ENCODE measurements around the gene FARP1. TPM values are rescaled to one million over a fixed set of nuclear protein-coding genes. Genes with fewer than 3 reads are reported as not detected.
A peak's percentile ranks its signal among the peaks of the same experiment; 100 is the strongest.

FARP1 gene
- total and polyA plus RNA-seq, 2 experiments from 2014 or later, result 43.2 to 44.2 TPM

GRCh38 chr13:98251708-98252107 lies 108.8 kb downstream of the FARP1 start:
- H3K27me3 ChIP-seq, result no peaks in the 10 kb centered on the region
- DNase-seq (ENCODE audit: low read depth in 1 of 2, low spot score in 1 of 2), result no peak
- TF ChIP-seq, protein P1, sequence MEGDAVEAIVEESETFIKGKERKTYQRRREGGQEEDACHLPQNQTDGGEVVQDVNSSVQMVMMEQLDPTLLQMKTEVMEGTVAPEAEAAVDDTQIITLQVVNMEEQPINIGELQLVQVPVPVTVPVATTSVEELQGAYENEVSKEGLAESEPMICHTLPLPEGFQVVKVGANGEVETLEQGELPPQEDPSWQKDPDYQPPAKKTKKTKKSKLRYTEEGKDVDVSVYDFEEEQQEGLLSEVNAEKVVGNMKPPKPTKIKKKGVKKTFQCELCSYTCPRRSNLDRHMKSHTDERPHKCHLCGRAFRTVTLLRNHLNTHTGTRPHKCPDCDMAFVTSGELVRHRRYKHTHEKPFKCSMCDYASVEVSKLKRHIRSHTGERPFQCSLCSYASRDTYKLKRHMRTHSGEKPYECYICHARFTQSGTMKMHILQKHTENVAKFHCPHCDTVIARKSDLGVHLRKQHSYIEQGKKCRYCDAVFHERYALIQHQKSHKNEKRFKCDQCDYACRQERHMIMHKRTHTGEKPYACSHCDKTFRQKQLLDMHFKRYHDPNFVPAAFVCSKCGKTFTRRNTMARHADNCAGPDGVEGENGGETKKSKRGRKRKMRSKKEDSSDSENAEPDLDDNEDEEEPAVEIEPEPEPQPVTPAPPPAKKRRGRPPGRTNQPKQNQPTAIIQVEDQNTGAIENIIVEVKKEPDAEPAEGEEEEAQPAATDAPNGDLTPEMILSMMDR (IDR thresholded peaks at IDR 0.05; ENCODE audit: low read depth, low read length), result no peak
- H3K4me3 ChIP-seq, result no peak overlapping the region
- no peaks in the 10 kb centered on the region for H3K36me3 ChIP-seq
- peaks cover 19% of the 10 kb centered on the region for H3K4me1 ChIP-seq (ENCODE audit: low read depth)
- no peaks in the 10 kb centered on the region for H3K9me3 ChIP-seq (ENCODE audit: low read depth)
- H3K27ac ChIP-seq, result no peak overlapping the region

DNA sequence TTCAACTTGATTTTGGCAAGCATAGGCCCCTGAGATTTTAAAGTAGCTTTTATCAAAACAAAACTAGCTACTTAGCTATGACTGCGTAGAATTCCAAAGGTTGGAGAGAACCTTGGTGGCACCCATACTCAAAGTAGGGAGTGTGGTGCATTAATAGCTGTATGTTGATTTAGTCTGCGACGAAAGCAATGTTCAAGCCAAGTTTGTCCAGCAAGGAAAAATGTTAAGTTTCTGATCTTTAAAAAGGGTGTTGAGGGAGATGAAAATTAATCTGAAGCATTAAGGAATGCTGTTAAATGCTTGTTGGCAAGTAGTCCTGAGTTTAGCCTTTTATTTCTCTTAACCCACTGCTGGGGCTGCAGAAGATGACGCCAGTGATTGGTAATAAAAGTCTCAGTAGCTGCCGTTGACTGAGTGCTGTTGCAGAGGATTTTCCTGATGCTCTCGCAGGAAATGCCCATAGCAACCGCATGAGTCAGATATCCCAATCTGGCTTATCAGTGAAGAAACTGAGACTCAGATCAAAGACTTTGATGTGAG lies 110.1 kb downstream of the FARP1 start:
- TF ChIP-seq, protein P1 (IDR thresholded peaks at IDR 0.05; ENCODE audit: low read depth, low read length), result no peak
- Histone ChIP-seq H3K4me1 (ENCODE audit: low read depth) (peaks cover 19% of the 10 kb centered on the region), H3K36me3 (no peaks in the 10 kb centered on the region), H3K27ac (peak overlapping the region; percentile 57), H3K4me3 (no peak overlapping the region), H3K27me3 (no peaks in the 10 kb centered on the region), H3K9me3 (ENCODE audit: low read depth) (no peaks in the 10 kb centered on the region)
- DNase-seq (ENCODE audit: low read depth in 1 of 2, low spot score in 1 of 2), result peak in 1 of 2 donors; percentile 58

DNA sequence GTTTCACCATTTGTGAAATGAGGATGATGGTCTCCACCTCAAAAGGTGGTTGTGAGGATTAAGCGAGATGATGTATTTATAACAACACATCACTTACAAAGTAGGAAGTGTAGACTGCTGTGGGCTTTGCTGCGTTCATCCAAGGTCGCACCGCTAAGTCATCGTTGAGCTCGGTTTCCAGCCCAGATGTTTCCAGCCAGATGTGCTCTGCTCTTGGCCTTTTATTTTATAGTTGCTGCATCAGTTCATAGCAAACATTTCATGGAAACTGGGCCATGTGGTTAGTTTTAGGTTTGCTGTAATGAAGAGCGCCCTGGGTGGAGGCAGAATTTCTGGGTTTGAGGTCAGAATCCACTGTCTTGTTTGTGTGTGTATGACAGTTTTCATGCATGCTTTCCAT lies 110.6 kb downstream of the FARP1 start:
- no peak for DNase-seq (ENCODE audit: low read depth in 1 of 2, low spot score in 1 of 2)
- TF ChIP-seq, protein P1 (IDR thresholded peaks at IDR 0.05; ENCODE audit: low read depth, low read length), result no peak
- no peaks in the 10 kb centered on the region for H3K27me3 ChIP-seq
- H3K36me3 ChIP-seq, result no peaks in the 10 kb centered on the region
- H3K4me3 ChIP-seq, result no peak overlapping the region
- H3K9me3 ChIP-seq (ENCODE audit: low read depth), result no peaks in the 10 kb centered on the region
- H3K27ac ChIP-seq, result no peak overlapping the region
- H3K4me1 ChIP-seq (ENCODE audit: low read depth), result peaks cover 19% of the 10 kb centered on the region

DNA sequence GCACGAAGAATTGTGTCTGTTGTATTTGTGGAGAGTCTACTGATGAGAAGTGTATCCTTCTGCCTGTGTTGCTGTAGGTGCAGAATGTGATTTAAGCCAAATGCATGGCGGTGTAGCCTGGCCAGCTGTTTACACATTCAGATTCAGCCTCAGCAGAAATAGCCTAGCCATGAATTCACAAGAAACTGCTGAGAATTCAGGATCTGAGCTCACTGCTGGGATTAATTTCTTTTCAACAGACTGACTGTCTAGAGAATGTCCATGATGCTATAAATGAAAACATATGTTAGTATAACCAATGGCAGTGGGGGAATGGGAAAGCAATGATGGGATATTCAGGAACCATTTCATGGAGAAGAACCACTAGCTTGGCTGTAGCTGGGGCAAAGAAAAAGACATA lies 111.6 kb downstream of the FARP1 start:
- no peak for DNase-seq (ENCODE audit: low read depth in 1 of 2, low spot score in 1 of 2)
- Histone ChIP-seq H3K9me3 (ENCODE audit: low read depth) (no peaks in the 10 kb centered on the region), H3K4me1 (ENCODE audit: low read depth) (peaks cover 19% of the 10 kb centered on the region), H3K27ac (no peak overlapping the region), H3K27me3 (no peaks in the 10 kb centered on the region), H3K36me3 (no peaks in the 10 kb centered on the region), H3K4me3 (no peak overlapping the region)
- TF ChIP-seq, protein P1 (IDR thresholded peaks at IDR 0.05; ENCODE audit: low read depth, low read length), result no peak

DNA sequence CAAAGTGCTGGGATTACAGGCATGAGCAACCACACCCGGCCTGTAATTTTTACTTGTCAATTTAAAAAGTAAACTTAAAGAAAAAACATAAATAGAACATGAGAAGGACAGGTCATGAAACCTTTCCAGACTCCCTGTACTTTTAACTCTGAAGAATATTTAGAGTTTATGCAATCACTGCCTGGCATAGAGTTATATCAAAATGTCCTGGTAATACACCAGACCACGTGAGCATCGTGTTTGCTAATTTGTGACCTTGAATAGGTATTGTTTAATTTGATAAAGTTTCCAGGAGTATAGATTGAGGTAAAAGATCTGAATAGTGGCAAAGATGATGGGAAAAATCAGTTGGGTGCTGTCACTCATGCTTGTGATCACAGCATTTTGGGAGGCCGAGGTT lies 115.3 kb downstream of the FARP1 start:
- H3K36me3 ChIP-seq, result no peaks in the 10 kb centered on the region
- H3K4me3 ChIP-seq, result no peak overlapping the region
- no peaks in the 10 kb centered on the region for H3K9me3 ChIP-seq (ENCODE audit: low read depth)
- no peaks in the 10 kb centered on the region for H3K27me3 ChIP-seq
- peaks cover 14% of the 10 kb centered on the region for H3K4me1 ChIP-seq (ENCODE audit: low read depth)
- no peak for DNase-seq (ENCODE audit: low read depth in 1 of 2, low spot score in 1 of 2)
- H3K27ac ChIP-seq, result no peak overlapping the region
- TF ChIP-seq, protein P1 (IDR thresholded peaks at IDR 0.05; ENCODE audit: low read depth, low read length), result no peak
